Astrocyte of the spinal cord (primary cell): ENCODE data around the gene MCC.

Experiments
- DNase-seq: peaks from one replicate; pipeline ENCODE4 v3.0.0; 2011; ENCODE audit warnings: low read depth, low spot score
- H3K4me3 ChIP-seq: 2 replicates; pipeline ENCODE4 v1.5.1; 2011; ENCODE audit warnings: low read depth, mild to moderate bottlenecking, low read length, moderate library complexity
- in situ Hi-C: cut with HindIII; loops from 2 replicates; pipeline ENCODE4 v1.10.0; 2017; ENCODE audit warnings: low sequenced_read_pairs
- TF ChIP-seq, protein P1 (sequence below): IDR thresholded peaks from 2 replicates; pipeline ENCODE4 v1.5.1; 2012; ENCODE audit warnings: low read depth, mild to moderate bottlenecking, low read length, inconsistent platforms

MCC gene

GRCh38 chr5:113002423-113002822, 485.8 kb downstream of the MCC start:
- DNase-seq = no peak
- TF ChIP-seq, protein P1, sequence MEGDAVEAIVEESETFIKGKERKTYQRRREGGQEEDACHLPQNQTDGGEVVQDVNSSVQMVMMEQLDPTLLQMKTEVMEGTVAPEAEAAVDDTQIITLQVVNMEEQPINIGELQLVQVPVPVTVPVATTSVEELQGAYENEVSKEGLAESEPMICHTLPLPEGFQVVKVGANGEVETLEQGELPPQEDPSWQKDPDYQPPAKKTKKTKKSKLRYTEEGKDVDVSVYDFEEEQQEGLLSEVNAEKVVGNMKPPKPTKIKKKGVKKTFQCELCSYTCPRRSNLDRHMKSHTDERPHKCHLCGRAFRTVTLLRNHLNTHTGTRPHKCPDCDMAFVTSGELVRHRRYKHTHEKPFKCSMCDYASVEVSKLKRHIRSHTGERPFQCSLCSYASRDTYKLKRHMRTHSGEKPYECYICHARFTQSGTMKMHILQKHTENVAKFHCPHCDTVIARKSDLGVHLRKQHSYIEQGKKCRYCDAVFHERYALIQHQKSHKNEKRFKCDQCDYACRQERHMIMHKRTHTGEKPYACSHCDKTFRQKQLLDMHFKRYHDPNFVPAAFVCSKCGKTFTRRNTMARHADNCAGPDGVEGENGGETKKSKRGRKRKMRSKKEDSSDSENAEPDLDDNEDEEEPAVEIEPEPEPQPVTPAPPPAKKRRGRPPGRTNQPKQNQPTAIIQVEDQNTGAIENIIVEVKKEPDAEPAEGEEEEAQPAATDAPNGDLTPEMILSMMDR = no peak
- H3K4me3 ChIP-seq = no peak overlapping the region
- in situ Hi-C loops = no loop called here

GRCh38 chr5:113000466-113000865, 487.8 kb downstream of the MCC start:
- in situ Hi-C loops = no loop called here
- H3K4me3 ChIP-seq = no peak overlapping the region
- peak; percentile 25 for DNase-seq
- TF ChIP-seq, protein P1 = no peak

GRCh38 chr5:112998296-112998695, 490.0 kb downstream of the MCC start:
- DNase-seq = no peak
- in situ Hi-C loops = no loop called here
- H3K4me3 ChIP-seq = no peak overlapping the region
- TF ChIP-seq, protein P1 = no peak

GRCh38 chr5:112996830-112997374, 491.4 kb downstream of the MCC start:
- TF ChIP-seq, protein P1 = no peak
- no peak for DNase-seq
- in situ Hi-C loops = no loop called here
- H3K4me3 ChIP-seq = no peak overlapping the region

DNA sequence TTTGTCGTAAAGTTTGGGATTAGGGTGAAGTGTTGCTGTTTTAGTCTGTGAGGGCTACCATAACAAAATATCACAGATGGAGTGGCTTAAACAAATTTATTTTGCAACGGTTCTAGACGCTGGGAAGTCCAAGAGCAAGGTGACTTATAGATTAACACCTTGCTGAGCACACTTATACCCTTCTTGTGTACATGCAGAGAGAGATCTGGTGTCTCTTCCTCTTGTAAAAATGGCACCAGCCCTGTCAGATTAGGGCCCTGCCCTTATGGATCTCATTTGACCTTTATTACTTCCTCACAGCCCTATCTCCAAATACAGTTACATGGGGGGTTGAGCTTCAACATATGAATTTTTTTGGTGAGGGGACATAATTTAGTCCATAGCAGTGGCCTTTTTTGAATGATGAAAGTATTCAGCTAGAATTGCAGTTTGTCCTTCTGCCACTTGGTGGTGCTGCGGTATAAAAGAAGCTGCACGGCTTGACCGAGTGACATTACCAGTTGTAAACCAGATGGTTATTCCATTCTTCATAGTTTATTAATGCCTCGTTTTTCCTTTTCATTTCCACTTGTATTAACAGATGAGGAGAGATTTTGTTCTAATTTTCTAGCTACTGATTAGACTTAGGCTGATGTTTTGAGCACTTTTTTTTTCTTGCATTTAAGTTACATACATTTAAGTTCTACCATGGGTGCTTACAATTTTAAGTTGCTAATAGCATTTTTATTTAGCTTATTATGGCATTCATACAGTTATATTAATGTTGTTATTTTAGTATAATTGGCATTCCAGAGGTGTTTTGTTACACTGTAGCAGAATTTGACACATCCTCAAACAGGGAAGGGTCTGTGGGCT, 492.3 kb downstream of the MCC start:
- in situ Hi-C loops = no loop called here
- no peak overlapping the region for H3K4me3 ChIP-seq

GRCh38 chr5:112986224-112986623, 502.0 kb downstream of the MCC start:
- in situ Hi-C loops = no loop called here
- no peak overlapping the region for H3K4me3 ChIP-seq
- DNase-seq = no peak
- TF ChIP-seq, protein P1 = no peak

More for the DNA sequence above, 492.3 kb downstream of the MCC start:
- peak; percentile 72 for DNase-seq
- TF ChIP-seq, protein P1 = peak; percentile 82
